Medulla oblongata (tissue), 1 donor: ENCODE results near the gene MYMK.

ENCODE experiments used
- DNase-seq: peaks from one replicate; pipeline ENCODE4 v3.0.0-alpha.2; 2015; ENCODE audit errors: extremely low spot score

The MYMK gene

DNA sequence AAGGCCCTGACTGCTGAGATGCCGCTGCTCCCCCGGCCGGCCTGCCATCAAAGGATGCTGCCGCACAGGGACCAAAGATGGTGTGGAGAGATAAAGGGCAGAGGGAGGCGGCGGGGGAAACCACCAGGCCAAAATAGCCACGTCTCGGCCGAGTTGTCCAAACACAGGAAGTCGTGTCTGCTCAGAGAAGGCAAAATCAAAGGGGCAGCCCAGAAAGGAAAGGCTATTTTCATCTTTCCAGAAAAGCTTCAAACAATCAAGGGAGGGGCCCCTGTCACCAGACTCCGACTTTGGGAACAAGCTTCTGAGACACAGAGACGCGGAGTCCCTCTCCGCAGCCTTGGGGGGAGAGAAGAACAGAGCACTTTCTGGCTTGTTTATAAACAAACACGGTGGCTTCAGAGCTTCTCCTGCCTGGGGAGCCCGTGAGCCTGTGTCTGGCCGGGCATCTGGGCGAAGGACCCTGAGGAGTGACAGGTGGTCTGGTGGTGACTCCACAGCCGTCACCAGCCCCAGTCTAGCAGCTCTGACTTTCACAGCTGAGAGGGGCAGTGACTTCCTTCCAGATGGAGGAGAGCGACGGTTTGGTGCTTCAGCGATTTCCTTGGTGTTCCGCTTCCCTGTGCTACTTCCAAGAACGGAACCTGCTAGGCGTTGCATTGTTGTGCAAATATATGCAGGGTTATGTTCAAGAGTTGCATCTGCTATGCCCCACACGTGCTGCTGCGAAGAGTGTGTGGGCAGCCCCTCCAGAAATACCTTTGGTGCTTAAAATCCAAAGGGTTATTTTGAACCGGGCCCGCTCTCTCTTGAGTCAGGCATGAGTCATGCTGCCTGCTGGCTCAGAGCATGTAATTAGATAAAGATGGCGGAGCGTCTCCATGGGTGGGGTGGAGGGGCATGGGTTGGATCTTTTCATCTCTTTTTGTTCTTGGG lies 33.7 kb upstream of the MYMK start:
- DNase-seq = peak; percentile 67

DNA sequence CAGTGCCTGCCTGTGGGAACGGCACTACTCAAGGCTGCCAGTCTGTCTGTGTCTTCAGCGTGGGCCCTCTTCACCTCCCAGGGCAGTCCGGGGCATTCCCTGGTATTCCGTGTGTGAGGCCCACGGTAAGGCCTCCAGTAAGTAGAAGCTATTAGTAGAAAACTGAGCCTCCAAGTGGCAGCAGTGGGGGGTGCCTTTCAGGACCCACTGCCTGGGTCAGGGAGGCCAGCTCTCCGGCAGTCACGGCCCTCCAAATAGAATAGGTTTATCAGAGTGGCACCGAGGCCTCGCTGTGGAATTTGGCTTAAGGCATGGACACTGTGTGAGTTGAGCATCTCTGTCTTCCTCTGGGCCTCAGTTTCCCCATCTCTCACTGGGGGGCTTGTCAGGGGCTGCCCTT lies 32.8 kb upstream of the MYMK start:
- DNase-seq = no peak

DNA sequence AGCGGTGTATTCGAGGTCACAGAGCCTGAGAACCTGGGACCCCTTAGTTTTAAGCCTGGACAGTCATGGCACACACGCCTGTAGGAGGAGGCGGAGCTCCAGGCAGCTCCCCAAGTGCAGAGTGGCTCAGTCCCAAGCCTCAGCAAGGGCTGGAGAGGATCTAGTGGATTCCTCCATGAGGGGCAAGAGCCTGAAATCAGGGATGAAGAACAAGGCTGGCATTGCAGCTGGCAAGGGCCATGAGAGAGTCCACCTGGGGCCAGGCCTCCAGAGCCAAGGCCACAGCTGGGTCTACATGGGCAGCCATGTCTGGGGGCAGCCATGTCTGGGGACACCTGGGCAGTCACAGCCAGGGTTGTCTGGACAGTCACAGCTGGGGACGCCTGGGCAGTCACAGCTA lies 31.6 kb upstream of the MYMK start:
- DNase-seq = no peak

DNA sequence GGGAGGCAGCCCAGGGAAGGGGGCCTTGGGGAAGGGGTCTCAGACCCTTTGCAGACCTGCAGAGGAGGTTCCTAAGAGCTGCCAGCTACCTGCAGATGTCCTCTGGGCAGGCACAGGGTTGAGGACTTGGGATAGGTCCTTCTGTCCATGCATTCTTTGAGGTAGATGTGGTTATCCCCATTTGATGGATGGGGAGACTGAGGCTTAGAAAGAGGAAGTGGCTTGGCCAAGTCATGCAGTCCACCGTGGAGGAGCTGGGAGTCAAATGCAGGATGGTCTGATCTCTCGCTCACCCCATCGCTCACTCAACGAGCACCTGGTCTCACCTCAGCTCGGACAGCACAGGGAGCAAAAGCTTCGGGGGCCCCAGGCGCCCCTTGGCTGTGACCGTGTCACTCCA lies 30.0 kb upstream of the MYMK start:
- no peak for DNase-seq

DNA sequence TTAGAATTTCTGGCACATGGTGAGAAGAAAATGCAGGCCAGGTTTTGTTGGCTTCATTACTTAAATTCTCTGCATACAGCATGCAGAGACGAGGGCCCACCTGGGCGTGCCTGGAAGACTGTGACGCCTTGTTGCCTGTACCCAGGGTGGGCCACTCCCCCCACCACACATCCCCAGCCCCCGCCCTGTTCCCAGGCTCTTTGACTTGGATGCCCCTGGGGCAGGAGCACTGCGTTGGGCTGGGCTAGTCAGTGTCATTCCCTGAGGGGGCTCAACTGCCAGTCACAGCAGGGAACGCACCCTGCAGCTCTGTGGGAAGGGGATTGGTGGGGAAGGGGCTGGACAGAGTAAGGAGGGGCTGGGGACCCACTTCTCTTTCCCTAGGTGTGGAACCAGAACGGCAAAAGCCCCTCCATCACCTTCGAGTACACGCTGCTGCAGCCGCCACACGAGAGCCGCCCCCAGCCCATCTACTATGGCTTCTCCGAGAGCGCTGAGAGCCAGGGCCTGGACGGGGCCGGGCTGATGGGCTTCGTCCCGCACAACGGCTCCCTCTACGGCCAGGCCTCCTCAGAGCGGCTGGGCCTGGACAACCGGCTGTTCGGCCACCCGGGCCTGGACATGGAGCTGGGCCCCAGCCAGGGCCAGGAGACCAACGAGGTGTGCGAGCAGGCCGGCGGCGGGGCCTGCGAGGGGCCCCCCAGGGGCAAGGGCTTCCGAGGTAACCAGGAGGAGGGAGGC lies 29.4 kb upstream of the MYMK start:
- DNase-seq = no peak

DNA sequence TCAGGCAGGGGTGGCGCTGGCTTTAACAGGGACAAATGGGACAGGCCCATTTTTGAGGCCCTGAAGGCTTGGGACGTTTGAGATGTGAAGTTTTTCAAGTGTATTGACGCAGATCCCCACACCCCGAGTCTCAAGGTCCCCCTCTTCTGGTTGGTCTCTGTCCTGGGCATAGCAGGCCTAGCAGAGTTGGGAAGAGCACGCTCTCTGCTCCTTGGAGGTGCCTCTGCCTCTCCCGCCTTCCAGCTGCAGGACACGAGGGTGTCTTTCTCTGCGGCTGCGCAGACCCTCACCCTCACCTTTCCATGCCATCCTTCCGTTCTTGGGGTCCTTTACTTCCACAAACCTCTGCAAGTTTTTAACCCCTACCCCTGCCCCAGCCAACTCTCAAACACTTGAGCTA lies 28.4 kb upstream of the MYMK start:
- DNase-seq = no peak

DNA sequence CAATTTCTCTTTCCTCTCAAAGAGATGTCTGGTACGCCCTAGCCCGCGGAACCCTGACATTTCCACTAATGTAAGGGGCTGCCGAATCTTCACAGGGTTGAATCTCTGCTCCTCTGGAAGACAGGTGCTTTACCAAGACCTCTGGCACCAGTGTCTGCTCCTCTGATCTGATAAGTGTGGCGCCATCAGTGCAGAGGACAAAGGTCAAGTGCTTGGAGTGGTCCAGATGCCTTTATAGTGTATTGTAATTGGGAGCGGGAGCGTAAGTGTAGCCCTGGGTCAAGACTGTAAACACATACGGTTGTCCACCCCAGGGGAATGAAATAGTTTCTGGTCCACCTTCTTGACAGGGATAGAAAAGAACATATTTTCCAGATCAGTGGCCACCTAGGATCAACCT lies 27.5 kb upstream of the MYMK start:
- DNase-seq = no peak

DNA sequence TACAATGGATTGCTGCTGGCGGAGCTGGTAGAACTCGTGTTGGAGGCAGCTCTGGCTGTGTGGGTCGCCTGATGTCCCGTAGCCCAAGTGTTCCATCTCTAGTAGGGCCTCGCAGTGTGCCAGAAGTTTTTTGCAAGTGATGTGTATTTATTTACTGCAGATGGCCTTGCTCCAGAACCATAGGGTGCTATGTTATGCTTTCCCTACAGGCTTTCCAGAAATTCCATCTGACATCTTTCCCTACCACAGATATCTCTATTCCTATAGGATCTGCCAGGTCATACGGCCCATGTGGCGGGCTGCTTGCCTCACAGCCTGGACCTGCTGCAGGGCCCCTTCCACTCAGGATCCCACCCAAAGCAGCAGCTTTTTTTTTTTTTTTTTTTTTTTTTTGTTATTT lies 26.7 kb upstream of the MYMK start:
- DNase-seq = no peak

DNA sequence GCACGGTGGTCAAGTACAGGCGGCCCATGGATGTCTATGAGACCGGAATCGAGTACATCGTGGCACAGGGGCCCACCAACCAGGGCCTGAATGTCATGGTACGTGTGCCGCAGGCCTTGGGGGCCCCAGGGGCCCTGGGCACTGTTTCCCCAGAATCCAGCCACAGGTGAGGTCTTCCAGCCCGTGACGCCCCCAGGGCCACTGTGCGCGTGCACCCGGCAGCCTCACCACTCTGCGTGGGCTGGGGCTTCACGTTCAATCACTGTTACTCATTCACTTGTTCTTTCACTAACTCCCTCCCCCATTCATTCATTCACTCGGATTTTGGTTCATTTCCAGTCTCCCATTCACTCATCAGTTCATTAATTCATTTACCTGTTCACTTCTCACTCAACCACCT lies 22.4 kb upstream of the MYMK start:
- DNase-seq = no peak

DNA sequence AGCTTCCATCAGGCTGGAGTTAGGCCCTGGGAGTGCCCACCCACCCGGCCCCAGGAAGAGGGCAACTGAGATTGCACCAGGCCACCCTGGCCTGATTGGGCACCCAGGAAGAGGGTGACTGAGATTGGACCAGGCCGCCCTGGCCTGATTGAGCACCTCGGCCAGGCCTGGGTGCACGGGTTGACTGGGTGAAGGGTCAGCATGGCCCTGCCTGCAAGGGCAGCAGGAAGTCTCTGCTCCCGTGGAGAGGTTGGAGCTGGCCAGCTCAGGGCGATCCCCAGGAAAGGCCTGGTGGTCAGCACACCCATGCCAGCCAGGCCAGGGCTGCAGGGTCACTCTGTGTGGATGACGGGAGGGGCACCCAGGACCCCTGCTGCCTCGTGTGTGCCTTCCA lies 21.5 kb upstream of the MYMK start:
- no peak for DNase-seq

DNA sequence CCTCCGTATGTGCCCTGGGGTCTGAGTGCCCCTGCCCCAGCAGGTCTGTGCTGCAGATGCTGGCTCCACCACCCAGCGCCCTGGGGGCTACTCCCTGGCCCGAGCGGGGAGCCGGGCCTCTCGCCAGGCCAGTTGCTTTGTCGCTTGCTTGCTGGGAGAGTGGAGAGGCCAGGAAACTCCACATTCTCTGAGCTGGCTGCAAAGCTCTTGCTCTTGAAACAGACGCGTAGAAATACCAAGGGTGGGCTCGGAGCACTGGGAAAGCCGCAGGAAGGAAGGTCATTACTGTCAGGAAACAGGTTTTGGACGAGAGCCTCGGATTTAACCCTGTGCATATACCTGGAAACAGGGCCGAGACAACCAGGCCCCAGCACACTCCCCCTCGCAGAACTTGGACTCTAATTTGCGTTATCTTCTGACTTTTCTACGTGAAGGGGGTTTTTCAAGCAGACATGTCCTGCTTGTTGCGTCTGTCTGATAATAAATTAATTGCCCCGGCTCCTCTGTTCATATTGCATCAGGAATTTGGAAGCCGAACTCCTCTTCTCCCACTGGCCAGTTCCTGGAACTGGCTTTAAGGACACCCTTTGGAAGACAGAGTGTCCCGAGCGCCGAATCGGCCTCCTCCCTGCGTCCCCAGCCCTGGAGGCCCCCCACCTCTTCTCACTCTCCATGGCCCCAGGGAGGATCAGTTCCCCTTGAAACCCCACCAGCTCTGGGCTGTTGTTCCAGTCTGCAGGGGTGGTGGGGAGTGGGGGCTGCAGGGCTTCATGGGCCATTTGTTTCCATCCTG lies 20.9 kb upstream of the MYMK start:
- DNase-seq = no peak

DNA sequence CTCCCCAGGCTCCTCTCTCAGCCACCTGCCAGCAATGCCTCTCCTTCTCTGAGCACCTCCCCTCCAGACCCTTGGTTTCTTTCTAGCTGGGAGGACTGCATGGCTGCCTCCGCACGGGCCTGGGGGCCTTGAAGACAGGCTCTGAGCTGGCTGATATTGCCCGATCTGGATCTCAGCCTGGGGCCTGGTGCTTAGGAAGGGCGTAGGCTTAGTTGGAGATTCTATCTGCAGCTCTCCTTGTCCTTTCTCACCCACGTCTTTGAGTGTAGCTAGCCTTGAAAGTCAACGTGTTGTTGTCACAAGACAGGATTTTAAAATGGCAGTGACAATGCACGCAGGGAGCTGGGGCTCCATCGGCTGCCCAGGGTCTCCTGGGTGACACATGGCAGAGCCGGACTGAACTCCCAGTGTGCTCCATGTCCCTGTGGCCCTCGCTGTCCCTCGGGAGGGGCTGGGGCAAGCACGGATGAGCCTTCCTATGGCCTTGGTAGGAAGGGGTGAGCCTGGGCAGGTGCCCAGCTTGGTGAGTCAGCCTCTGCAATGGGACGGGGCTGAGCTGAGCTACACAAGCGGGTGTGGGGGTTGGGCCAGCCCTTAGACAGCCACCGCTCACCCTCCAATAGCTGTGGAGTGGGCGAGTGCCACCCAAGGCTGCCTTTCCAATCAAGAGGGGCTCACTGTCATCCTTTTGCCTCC lies 19.2 kb upstream of the MYMK start:
- no peak for DNase-seq

DNA sequence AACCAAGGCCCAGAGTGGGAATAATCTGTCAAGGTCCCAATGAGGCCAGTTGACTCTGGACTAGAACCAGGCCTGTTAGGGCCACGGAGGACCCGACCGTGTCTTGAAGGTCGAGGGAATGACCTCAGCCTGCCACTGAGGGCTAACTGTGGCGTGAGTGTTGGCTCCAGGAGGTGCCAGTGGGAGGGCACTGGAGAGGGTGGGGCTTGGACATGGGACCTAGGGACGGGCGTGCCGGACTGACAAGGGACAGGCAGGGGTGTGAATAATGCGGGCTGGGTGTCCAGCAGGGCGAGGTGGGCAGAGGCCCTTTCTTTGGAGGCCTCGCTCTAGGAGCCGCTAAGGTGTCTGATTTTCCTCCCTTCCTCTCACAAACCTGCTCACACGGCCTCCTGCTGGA lies 17.2 kb upstream of the MYMK start:
- DNase-seq = no peak

DNA sequence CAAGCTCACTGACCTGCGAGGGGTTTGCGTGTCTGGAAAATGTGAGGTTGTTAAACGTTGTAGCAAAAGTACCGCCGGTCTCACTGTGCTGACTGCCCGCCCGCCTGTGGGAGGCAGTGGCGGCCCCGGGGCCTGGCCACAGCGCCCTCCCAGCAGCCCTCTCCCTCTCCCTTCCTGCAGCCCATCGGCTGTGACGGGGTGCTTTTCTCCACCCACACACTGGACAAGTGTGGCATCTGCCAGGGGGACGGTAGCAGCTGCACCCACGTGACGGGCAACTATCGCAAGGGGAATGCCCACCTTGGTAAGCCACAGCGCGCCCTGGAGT lies 15.9 kb upstream of the MYMK start:
- no peak for DNase-seq

DNA sequence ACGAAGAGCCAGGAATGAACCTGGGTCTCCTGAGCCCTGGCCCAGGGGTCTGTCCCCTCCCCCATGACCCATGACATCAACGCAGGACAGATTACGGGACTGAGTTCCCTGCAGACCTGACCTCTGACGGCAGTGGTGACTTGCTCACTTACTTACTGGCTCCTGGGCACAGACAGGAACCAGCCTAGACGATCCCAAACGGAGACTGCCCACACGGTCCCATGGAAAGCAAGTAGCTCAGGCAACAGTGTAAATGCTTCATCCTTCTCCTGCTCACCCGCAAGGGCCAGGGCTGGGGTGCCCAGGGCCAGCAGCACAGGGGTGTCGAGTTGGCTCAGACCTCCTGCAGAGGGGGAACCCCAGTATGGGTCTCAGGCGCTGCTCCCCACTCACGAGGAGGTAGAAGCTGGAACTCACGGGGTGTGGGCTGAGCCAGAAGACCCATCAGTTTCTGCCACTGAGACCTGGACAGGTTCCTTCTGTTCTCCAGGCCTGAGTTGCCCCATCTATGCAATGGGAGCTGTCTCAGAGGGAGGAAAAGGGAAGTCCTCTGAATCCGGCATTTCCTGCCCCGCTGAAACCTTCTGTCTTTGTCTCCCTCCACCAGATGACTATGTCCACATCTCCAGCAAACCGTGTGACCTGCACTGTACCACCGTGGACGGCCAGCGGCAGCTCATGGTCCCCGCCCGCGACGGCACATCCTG lies 15.4 kb upstream of the MYMK start:
- DNase-seq = peak; percentile 53

DNA sequence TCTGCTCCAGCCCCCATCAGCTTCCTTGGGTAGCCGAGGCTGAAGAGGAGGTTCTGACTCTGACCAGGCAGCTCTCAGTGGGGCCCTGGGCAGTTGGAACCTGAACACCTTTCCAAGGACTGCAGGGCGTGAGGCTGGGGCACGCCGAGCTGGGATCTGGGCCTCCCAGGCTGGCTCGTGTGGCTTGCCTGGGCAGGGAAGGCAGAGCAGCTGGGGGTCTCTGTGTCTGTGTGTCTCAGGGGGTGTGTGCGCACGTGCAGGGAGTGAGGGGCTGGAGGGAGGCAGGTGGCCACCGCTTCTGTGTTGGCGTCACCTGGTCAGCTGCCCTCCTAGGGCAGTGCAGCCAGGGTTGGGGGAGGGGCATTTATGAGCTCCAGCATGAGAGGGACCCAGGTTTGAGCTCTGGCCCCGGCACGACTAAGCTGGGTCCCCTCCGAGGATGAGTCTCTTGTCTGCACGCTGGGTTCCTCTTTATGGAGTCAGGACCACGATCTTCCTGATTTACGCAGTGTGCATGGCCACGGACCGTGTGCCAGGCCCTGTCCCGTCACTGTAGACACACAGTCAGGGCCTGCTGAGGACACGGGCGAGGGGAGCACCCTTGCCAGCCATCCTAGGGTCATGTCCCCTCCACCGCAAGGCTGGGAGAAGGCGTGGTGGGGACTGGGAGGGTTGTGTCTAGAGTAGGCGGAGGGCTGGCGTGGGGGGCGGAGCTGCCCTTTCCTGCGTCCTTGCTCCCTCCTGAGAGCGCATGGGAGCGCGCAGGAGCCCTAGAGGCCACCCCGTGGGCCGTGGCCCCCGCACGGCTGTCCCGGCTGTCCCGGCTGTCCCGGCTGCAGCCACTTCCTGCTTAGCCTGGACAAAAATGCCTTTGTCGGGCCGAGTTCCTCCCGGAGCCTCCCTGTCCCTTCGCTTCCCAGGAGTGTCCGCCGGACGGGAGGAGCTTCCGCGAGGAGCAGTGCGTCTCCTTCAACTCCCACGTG lies 14.4 kb upstream of the MYMK start:
- DNase-seq = peak; percentile 49

DNA sequence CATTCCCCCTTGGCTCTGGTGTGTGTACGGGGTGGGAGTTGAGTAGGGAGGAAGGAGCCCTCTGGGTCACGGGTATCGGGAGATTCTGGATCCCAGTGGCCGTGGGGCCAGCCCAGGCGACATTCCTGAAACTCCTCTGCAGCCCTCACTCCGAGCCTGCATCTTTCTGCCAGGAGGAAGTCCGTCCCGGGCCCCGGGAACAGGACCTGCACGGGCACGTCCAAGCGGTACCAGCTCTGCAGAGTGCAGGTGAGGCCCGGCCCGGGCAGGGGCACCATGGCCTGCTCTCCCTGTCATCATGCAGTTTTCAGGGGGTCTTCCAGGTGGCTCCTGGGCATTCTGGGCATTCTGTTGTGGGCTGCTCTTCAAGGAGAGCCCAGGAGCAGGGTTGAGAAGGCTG lies 13.4 kb upstream of the MYMK start:
- no peak for DNase-seq

DNA sequence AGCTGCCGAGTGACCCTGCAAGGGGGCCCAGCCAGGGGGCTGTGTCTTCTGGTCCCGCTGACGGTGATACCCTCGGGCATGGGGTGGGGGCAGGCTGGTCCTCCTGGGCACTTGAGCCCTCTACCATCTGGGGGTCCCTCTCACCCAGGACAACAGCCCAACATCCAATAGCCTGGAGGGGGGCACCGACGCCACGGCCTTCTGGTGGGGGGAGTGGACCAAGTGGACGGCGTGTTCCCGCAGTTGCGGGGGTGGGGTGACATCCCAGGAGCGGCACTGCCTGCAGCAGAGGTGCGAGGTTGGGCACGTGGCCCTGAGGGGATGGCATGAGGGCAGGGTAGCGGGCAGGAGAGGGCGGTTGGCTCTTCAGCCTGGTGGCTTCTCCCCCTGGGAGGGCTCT lies 12.5 kb upstream of the MYMK start:
- DNase-seq = no peak

DNA sequence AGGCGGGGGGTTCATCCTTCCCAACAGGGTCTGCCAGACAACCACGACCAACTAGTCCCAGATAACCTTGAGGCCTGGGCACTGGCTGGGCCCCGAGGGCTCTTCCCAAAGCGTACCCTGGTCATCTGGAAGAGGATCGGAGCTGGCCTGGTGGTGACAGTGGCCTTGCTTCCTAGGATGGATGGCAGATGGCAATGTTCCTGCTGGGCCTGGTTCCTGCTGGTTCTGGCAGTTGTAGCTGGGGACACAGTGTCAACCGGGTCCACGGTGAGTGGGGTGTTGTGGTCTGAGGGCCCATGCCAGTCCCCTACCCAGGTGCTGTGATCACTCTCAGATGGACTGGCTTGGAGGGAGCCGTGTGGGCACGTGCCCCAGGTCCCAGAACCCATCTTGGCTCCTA lies 11.8 kb upstream of the MYMK start:
- DNase-seq = no peak

DNA sequence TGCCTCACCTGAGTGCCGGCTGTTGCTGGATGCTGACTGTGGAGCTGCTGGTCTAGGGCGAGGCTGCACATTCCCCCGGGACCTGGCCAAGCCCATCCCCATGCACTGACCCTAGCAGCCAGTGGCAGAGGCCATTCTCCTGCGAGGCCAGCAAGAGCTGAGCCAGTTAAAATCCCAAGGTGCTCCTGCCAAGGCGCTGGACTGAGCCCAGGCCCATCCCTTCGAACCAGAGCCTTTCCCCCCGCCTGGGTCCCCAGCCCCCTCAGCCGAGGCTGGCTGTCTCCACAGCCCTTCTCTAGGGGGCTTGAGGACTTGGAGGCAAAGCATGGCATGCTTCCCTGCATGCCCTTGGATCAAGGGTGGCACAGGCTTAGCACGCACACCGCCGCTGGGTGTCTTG lies 11.3 kb upstream of the MYMK start:
- DNase-seq = no peak
